CD14-positive monocyte (primary cell): Measurements from ENCODE around the gene IRAG1. TPM values are rescaled to one million over a fixed set of nuclear protein-coding genes. Genes with fewer than 3 reads are reported as not detected.

Experiments
- DNase-seq, 3 donors: peaks; one replicate each; pipeline ENCODE4 v3.0.0-alpha.2; 2011 to 2022
- H2AFZ ChIP-seq: 2 replicates; pipeline ENCODE4 v1.6.0; 2012; ENCODE audit warnings: mild to moderate bottlenecking, low read depth, low read length, inconsistent platforms; ENCODE audit not compliant: insufficient read depth, poor library complexity, severe bottlenecking
- H3K27ac ChIP-seq, 2 donors: 1 replicate in 1 of 2; 2 replicates in 1 of 2; pipeline ENCODE4 v1.5.1; 2012 to 2013; ENCODE audit warnings: low read length in 2 of 2, control low read depth in 1 of 2, inconsistent platforms in 1 of 2, low read depth in 1 of 2, mild to moderate bottlenecking in 1 of 2
- H3K27me3 ChIP-seq, 2 donors: one replicate each; pipeline versions ENCODE4 v1.6.0 to v1.6.1; 2011 to 2013; ENCODE audit warnings: low read length in 2 of 2; ENCODE audit not compliant: control insufficient read depth in 2 of 2, insufficient read depth in 2 of 2
- H3K36me3 ChIP-seq, 2 donors: replicated peaks in 1 of 2; 1 replicate in 1 of 2; 2 replicates in 1 of 2; pipeline versions ENCODE4 v1.5.1 to v1.6.1; 2012 to 2013; ENCODE audit warnings: low read length in 2 of 2, control low read depth in 1 of 2, inconsistent platforms in 1 of 2, mild to moderate bottlenecking in 1 of 2; ENCODE audit not compliant: insufficient read depth in 2 of 2, control insufficient read depth in 1 of 2
- H3K4me1 ChIP-seq, 2 donors: 1 replicate in 1 of 2; 2 replicates in 1 of 2; pipeline versions ENCODE4 v1.5.1 to v1.6.1; 2012 to 2013; ENCODE audit warnings: low read length in 2 of 2, control low read depth in 1 of 2, inconsistent platforms in 1 of 2, mild to moderate bottlenecking in 1 of 2, moderate library complexity in 1 of 2; ENCODE audit not compliant: insufficient read depth in 2 of 2, control insufficient read depth in 1 of 2
- H3K4me2 ChIP-seq: replicated peaks from 2 replicates; pipeline ENCODE3; 2012; ENCODE audit warnings: low read length, moderate library complexity, mild to moderate bottlenecking; ENCODE audit not compliant: poor library complexity, severe bottlenecking; ENCODE audit errors: extremely low read depth
- H3K4me3 ChIP-seq, 3 experiments: fragments of 200-600 bp in 1 of 3; sonication (generic) in 1 of 3; replicated peaks in 1 of 3; 1 replicate in 2 of 3; 2 replicates in 1 of 3; pipeline ENCODE4 v1.5.1; 2011 to 2013; ENCODE audit warnings: low read length in 3 of 3, mild to moderate bottlenecking in 3 of 3, control low read depth in 2 of 3, low read depth in 2 of 3, inconsistent platforms in 1 of 3, moderate library complexity in 1 of 3
- H3K79me2 ChIP-seq: 2 replicates; pipeline ENCODE4 v1.6.0; 2012; ENCODE audit warnings: mild to moderate bottlenecking, control low read depth, inconsistent platforms, low read length, moderate library complexity; ENCODE audit not compliant: insufficient read depth
- H3K9ac ChIP-seq: 2 replicates; pipeline ENCODE4 v1.6.0; 2017; ENCODE audit warnings: low read length, mild to moderate bottlenecking; ENCODE audit not compliant: insufficient read depth, poor library complexity, severe bottlenecking
- H3K9me3 ChIP-seq, 2 donors: replicated peaks in 1 of 2; 1 replicate in 1 of 2; 2 replicates in 1 of 2; pipeline versions ENCODE4 v1.5.1 to v1.6.1; 2012 to 2013; ENCODE audit warnings: low read length in 2 of 2, control low read depth in 1 of 2; ENCODE audit not compliant: control insufficient read depth in 1 of 2, insufficient read depth in 1 of 2
- H4K20me1 ChIP-seq: 2 replicates; pipeline ENCODE4 v1.6.0; 2012; ENCODE audit warnings: mild to moderate bottlenecking, low read length, control low read depth, moderate library complexity; ENCODE audit not compliant: insufficient read depth
- H3K27ac Mint-ChIP-seq, 7 donors: one replicate each; pipeline ENCODE4 v1.8.0; 2020; ENCODE audit warnings: mild to moderate bottlenecking in 7 of 7, mixed read lengths in 7 of 7, moderate library complexity in 6 of 7, inconsistent platforms in 2 of 7
- H3K27me3 Mint-ChIP-seq, 3 donors: one replicate each; pipeline ENCODE4 v1.8.0; 2021 to 2022; ENCODE audit warnings: low read depth in 3 of 3, mild to moderate bottlenecking in 3 of 3, mixed read lengths in 3 of 3, moderate library complexity in 3 of 3, inconsistent platforms in 1 of 3
- H3K36me3 Mint-ChIP-seq, 2 donors: one replicate each; pipeline ENCODE4 v1.8.0; 2020; ENCODE audit warnings: mixed read lengths in 2 of 2, inconsistent platforms in 1 of 2, mild to moderate bottlenecking in 1 of 2
- H3K4me1 Mint-ChIP-seq: one replicate; pipeline ENCODE4 v1.8.0; 2020; ENCODE audit warnings: mild to moderate bottlenecking, mixed read lengths
- H3K4me3 Mint-ChIP-seq, 2 donors: one replicate each; pipeline ENCODE4 v1.8.0; 2020; ENCODE audit warnings: mild to moderate bottlenecking in 2 of 2, mixed read lengths in 2 of 2, moderate library complexity in 1 of 2
- H3K9me3 Mint-ChIP-seq, 7 donors: one replicate each; pipeline ENCODE4 v1.8.0; 2020 to 2022; ENCODE audit warnings: mixed read lengths in 7 of 7, mild to moderate bottlenecking in 6 of 7, moderate library complexity in 6 of 7, inconsistent platforms in 2 of 7
- CTCF ChIP-seq: fragments of 200-600 bp; IDR thresholded peaks from one replicate; pipeline ENCODE4 v1.8.0; 2022; ENCODE audit warnings: antibody characterized with exemption, mild to moderate bottlenecking
- WGBS: methylation state at CpG from one replicate; pipeline ENCODE4 v1.1.5; 2013; ENCODE audit warnings: missing lambda C conversion rate; ENCODE audit not compliant: insufficient coverage; 5-methylcytosine and 5-hydroxymethylcytosine counted together
- intact Hi-C, 2 donors: fragments of 100-400 bp; cut with micrococcal nuclease; formaldehyde crosslinking; loops; one replicate each; pipeline versions ENCODE4 v1.15.0 to v1.15.1; 2023
- polyA plus RNA-seq, 3 donors: library from polyadenylated mRNA; depleted of rRNA in 1 of 3; unstranded in 2 of 3; stranded (reverse) in 1 of 3; fragments of 300-500 nt in 2 of 3; fragments of >200 nt in 1 of 3; fragmentation: Illumina TruSeq in 2 of 3; gene quantifications; 1 replicate in 2 of 3; 2 replicates in 1 of 3; pipeline ENCODE4 v1.2.3, GENCODE V29; 2012 to 2021

IRAG1 gene
- polyA plus RNA-seq, 3 donors = 3.0 to 4.9 (median 3.3) TPM

- Histone ChIP-seq H3K9ac (no peak overlapping the region), H3K4me3 (no peak overlapping the region), H2AFZ (no peak overlapping the region), H3K79me2 (no peaks in the 10 kb centered on the region), H4K20me1 (no peaks in the 10 kb centered on the region), H3K36me3 (no peaks in the 10 kb centered on the region), H3K4me2 (no peak overlapping the region), H3K4me1 (peaks cover 6 to 7% of the 10 kb centered on the region in 2 donors), H3K27ac (no peak overlapping the region), H3K9me3 (no peaks in the 10 kb centered on the region), H3K27me3 (no peaks in the 10 kb centered on the region)
- H3K9me3 Mint-ChIP-seq = peaks cover 0 to 12% (median 4%) of the 10 kb centered on the region in 7 donors
- intact Hi-C loops = no loop called here
- 100% methylated on average over 2 of the region's 3 CpGs for whole genome bisulfite sequencing
- DNase-seq = no peak
- peaks cover 0 to 5% (median 4%) of the 10 kb centered on the region in 3 donors for H3K27me3 Mint-ChIP-seq
- H3K36me3 Mint-ChIP-seq = no peaks in the 10 kb centered on the region
- peak overlapping the region in 1 of 7 donors; percentile 2 for H3K27ac Mint-ChIP-seq
- peaks cover 8% of the 10 kb centered on the region for H3K4me1 Mint-ChIP-seq
- no peak overlapping the region for H3K4me3 Mint-ChIP-seq
- TF ChIP-seq CTCF = no peak
These were observed 5.5 kb upstream of the IRAG1 start for GRCh38 chr11:10699072-10699471.

GRCh38 chr11:10697323-10697620, 3.7 kb upstream of the IRAG1 start:
- no peak for TF ChIP-seq CTCF
- no peaks in the 10 kb centered on the region for H3K36me3 ChIP-seq

More at GRCh38 chr11:10697323-10697620, 3.7 kb upstream of the IRAG1 start:
- DNase-seq = no peak
- Histone ChIP-seq H2AFZ (no peak overlapping the region), H3K4me1 (peaks cover 6 to 7% of the 10 kb centered on the region in 2 donors), H3K9me3 (no peaks in the 10 kb centered on the region), H3K4me3 (no peak overlapping the region), H4K20me1 (no peaks in the 10 kb centered on the region), H3K4me2 (no peak overlapping the region), H3K79me2 (no peaks in the 10 kb centered on the region), H3K9ac (no peak overlapping the region), H3K27me3 (peaks cover 0 to 3% of the 10 kb centered on the region in 2 donors), H3K27ac (no peak overlapping the region)
- Mint-ChIP-seq H3K27ac (no peak overlapping the region), H3K4me3 (no peak overlapping the region), H3K4me1 (peaks cover 11% of the 10 kb centered on the region), H3K36me3 (no peaks in the 10 kb centered on the region), H3K9me3 (peaks cover 0 to 12% (median 4%) of the 10 kb centered on the region in 7 donors), H3K27me3 (peaks cover 5 to 14% (median 6%) of the 10 kb centered on the region in 3 donors)
- intact Hi-C loops = no loop called here
- 100% methylated on average over 1 of the region's 2 CpGs for WGBS
